Adrenal gland (tissue), 5 donors: ENCODE measurements around the gene OSBPL2.

ENCODE experiments used
- CTCF ChIP-seq, 6 experiments: fragments of 450-650 bp in 4 of 6; fragments of 200-600 bp in 2 of 6; sonication (generic) in 1 of 6; IDR thresholded peaks; 1 replicate in 5 of 6; 2 replicates in 1 of 6; pipeline versions ENCODE4 v1.5.1 to v1.8.0; 2016 to 2021; ENCODE audit warnings: antibody characterized with exemption in 6 of 6, mild to moderate bottlenecking in 2 of 6, moderate library complexity in 1 of 6
- POLR2A ChIP-seq, 2 donors: fragments of 450-650 bp; IDR thresholded peaks; one replicate each; pipeline ENCODE4 v1.6.1; 2017; ENCODE audit warnings: antibody characterized with exemption in 2 of 2, mild to moderate bottlenecking in 2 of 2, moderate library complexity in 1 of 2
- donor health status: DM: no; HTN: no; CAD: no.

- TF ChIP-seq POLR2A (IDR thresholded peaks at IDR 0.05) (no peak), CTCF (IDR thresholded peaks at IDR 0.05) (no peak)
Observed at GRCh38 chr20:62229667-62230066, 8.7 kb upstream of the OSBPL2 start.
